ENCODE measurements around the gene TMEM240. TPM values are rescaled to one million over a fixed set of nuclear protein-coding genes. Genes with fewer than 3 reads are reported as not detected.
"Not testable (repeated sequence)": the region's sequence is repeated elsewhere in the genome, so short reads cannot be mapped to it uniquely, and the experiment has no call there.

Gene TMEM240
- total and polyA plus RNA-seq, 2 donors (not counting 1 experiment from before 2014, with no cell fraction given) = 0.28 to 1.8 TPM

GRCh38 chr1:1489231-1489630 is 51.2 kb downstream of the TMEM240 start:
- Histone ChIP-seq H3K27me3 (replicated peaks in 1 of 4; ENCODE audit: control extremely low read depth in 1 of 4, control insufficient read depth in 3 of 4, insufficient read depth in 4 of 4, low read length in 3 of 4) (no peaks in the 10 kb centered on the region), H3K9ac (ENCODE audit: low read length) (no peak overlapping the region), H3K79me2 (ENCODE audit: control insufficient read depth, insufficient read depth, low read length) (no peaks in the 10 kb centered on the region), H3K4me1 (ENCODE audit: control insufficient read depth in 2 of 2, insufficient read depth in 2 of 2, low read length in 2 of 2) (no peaks in the 10 kb centered on the region), H3K4me3 (ENCODE audit: control extremely low read depth in 1 of 5, extremely low read depth in 1 of 5, insufficient read depth in 1 of 5, low read depth in 2 of 5, low read length in 4 of 5) (no peak overlapping the region), H3K36me3 (replicated peaks in 1 of 2; ENCODE audit: control extremely low read depth in 1 of 2, control insufficient read depth in 1 of 2, extremely low read depth in 1 of 2, insufficient read depth in 2 of 2, low read length in 1 of 2) (peaks cover 3 to 24% of the 10 kb centered on the region in 2 experiments), H2AFZ (ENCODE audit: insufficient read depth, low read depth, low read length, poor library complexity, severe bottlenecking) (no peak overlapping the region), H4K20me1 (ENCODE audit: control insufficient read depth, insufficient read depth, low read length, poor library complexity, severe bottlenecking) (no peaks in the 10 kb centered on the region), H3K27ac (ENCODE audit: low read length in 2 of 2) (no peak overlapping the region), H3K9me3 (ENCODE audit: control extremely low read depth in 1 of 3, control insufficient read depth in 2 of 3, insufficient read depth in 1 of 3, low read length in 2 of 3) (peaks cover 0 to 25% (median 1%) of the 10 kb centered on the region in 3 donors), H3K4me2 (replicated peaks; ENCODE audit: low read depth, low read length, poor library complexity, severe bottlenecking) (no peak overlapping the region)
- DNase-seq (no peak), ATAC-seq (ENCODE audit: low read depth) (no peak)
- TF ChIP-seq EZH2 (IDR thresholded peaks at IDR 0.05; ENCODE audit: borderline replicate concordance, insufficient read depth, low read depth, low read length, poor library complexity, severe bottlenecking) (no peak), CTCF (IDR thresholded peaks at IDR 0.05) (no peak)
- WGBS (ENCODE audit: insufficient coverage) = 99% methylated on average over 16 of the region's 16 CpGs
- Mint-ChIP-seq H3K4me1 (no peaks in the 10 kb centered on the region), H3K27me3 (no peaks in the 10 kb centered on the region), H3K27ac (no peak overlapping the region), H3K4me3 (no peak overlapping the region), H3K9me3 (ENCODE audit: insufficient read depth) (peaks cover 4% of the 10 kb centered on the region)
- intact Hi-C loops (cut with micrococcal nuclease) = no loop called here
- ChIA-PET POLR2A (no interaction called here), CTCF (no interaction called here)

- Histone ChIP-seq H3K79me2 (ENCODE audit: control insufficient read depth, insufficient read depth, low read length) (no peaks in the 10 kb centered on the region), H3K27ac (ENCODE audit: low read length in 2 of 2) (no peak overlapping the region), H3K4me3 (ENCODE audit: control extremely low read depth in 1 of 5, extremely low read depth in 1 of 5, insufficient read depth in 1 of 5, low read depth in 2 of 5, low read length in 4 of 5) (no peak overlapping the region), H3K4me1 (ENCODE audit: control insufficient read depth in 2 of 2, insufficient read depth in 2 of 2, low read length in 2 of 2) (no peaks in the 10 kb centered on the region), H3K9me3 (ENCODE audit: control extremely low read depth in 1 of 3, control insufficient read depth in 2 of 3, insufficient read depth in 1 of 3, low read length in 2 of 3) (peaks cover 0 to 18% (median 0%) of the 10 kb centered on the region in 3 donors), H3K4me2 (replicated peaks; ENCODE audit: low read depth, low read length, poor library complexity, severe bottlenecking) (no peak overlapping the region), H3K27me3 (replicated peaks in 1 of 4; ENCODE audit: control extremely low read depth in 1 of 4, control insufficient read depth in 3 of 4, insufficient read depth in 4 of 4, low read length in 3 of 4) (no peaks in the 10 kb centered on the region), H3K36me3 (replicated peaks in 1 of 2; ENCODE audit: control extremely low read depth in 1 of 2, control insufficient read depth in 1 of 2, extremely low read depth in 1 of 2, insufficient read depth in 2 of 2, low read length in 1 of 2) (peaks cover 3 to 34% of the 10 kb centered on the region in 2 experiments), H4K20me1 (ENCODE audit: control insufficient read depth, insufficient read depth, low read length, poor library complexity, severe bottlenecking) (no peaks in the 10 kb centered on the region), H3K9ac (ENCODE audit: low read length) (no peak overlapping the region), H2AFZ (ENCODE audit: insufficient read depth, low read depth, low read length, poor library complexity, severe bottlenecking) (no peak overlapping the region)
- intact Hi-C loops (cut with micrococcal nuclease) = no loop called here
- Mint-ChIP-seq H3K9me3 (ENCODE audit: insufficient read depth) (no peaks in the 10 kb centered on the region), H3K27ac (no peak overlapping the region), H3K4me1 (no peaks in the 10 kb centered on the region), H3K27me3 (no peaks in the 10 kb centered on the region), H3K4me3 (no peak overlapping the region)
- CTCF ChIA-PET = no interaction called here
- POLR2A ChIA-PET = no interaction called here
- TF ChIP-seq EZH2 (IDR thresholded peaks at IDR 0.05; ENCODE audit: borderline replicate concordance, insufficient read depth, low read depth, low read length, poor library complexity, severe bottlenecking) (no peak), CTCF (IDR thresholded peaks at IDR 0.05) (no peak)
- no peak for DNase-seq
- 95% methylated on average over 18 of the region's 18 CpGs for WGBS (ENCODE audit: insufficient coverage)
- no peak for ATAC-seq (ENCODE audit: low read depth)
Measured at GRCh38 chr1:1487701-1488100, 52.7 kb downstream of the TMEM240 start.

GRCh38 chr1:1485755-1486317 is 54.6 kb downstream of the TMEM240 start:
- H3K27me3 ChIP-seq (replicated peaks in 1 of 4; ENCODE audit: control extremely low read depth in 1 of 4, control insufficient read depth in 3 of 4, insufficient read depth in 4 of 4, low read length in 3 of 4); H3K27me3 Mint-ChIP-seq; H3K4me3 ChIP-seq (ENCODE audit: control extremely low read depth in 1 of 5, extremely low read depth in 1 of 5, insufficient read depth in 1 of 5, low read depth in 2 of 5, low read length in 4 of 5); CTCF ChIA-PET; ATAC-seq (ENCODE audit: low read depth); H3K4me3 Mint-ChIP-seq; H3K4me1 ChIP-seq (ENCODE audit: control insufficient read depth in 2 of 2, insufficient read depth in 2 of 2, low read length in 2 of 2); intact Hi-C loops (cut with micrococcal nuclease); H3K9ac ChIP-seq (ENCODE audit: low read length); H4K20me1 ChIP-seq (ENCODE audit: control insufficient read depth, insufficient read depth, low read length, poor library complexity, severe bottlenecking); H3K79me2 ChIP-seq (ENCODE audit: control insufficient read depth, insufficient read depth, low read length); H3K4me1 Mint-ChIP-seq; DNase-seq; H2AFZ ChIP-seq (ENCODE audit: insufficient read depth, low read depth, low read length, poor library complexity, severe bottlenecking); POLR2A ChIA-PET; H3K4me2 ChIP-seq (replicated peaks; ENCODE audit: low read depth, low read length, poor library complexity, severe bottlenecking); H3K27ac ChIP-seq (ENCODE audit: low read length in 2 of 2); H3K9me3 Mint-ChIP-seq (ENCODE audit: insufficient read depth); H3K9me3 ChIP-seq (ENCODE audit: control extremely low read depth in 1 of 3, control insufficient read depth in 2 of 3, insufficient read depth in 1 of 3, low read length in 2 of 3); H3K27ac Mint-ChIP-seq: not testable (repeated sequence)
- 98% methylated on average over 24 of the region's 31 CpGs for WGBS (ENCODE audit: insufficient coverage)
- H3K36me3 ChIP-seq (replicated peaks in 1 of 2; ENCODE audit: control extremely low read depth in 1 of 2, control insufficient read depth in 1 of 2, extremely low read depth in 1 of 2, insufficient read depth in 2 of 2, low read length in 1 of 2) = peaks cover 1 to 35% of the 10 kb centered on the region in 2 experiments
